K562 (cell line): ENCODE data around the gene ATAD2B. TPM values are rescaled to one million over a fixed set of nuclear protein-coding genes. Genes with fewer than 3 reads are reported as not detected.

Experiments
- ILK ChIP-seq: fragments of 450-650 bp; IDR thresholded peaks from 2 replicates; pipeline ENCODE4 v1.6.1; 2016; ENCODE audit warnings: missing genetic modification characterization, low read depth, mild to moderate bottlenecking, missing compliant biosample characterization, moderate library complexity, borderline replicate concordance
- KDM4B ChIP-seq, 2 experiments: fragments of 450-650 bp in 1 of 2; sonication (generic) in 1 of 2; IDR thresholded peaks; 2 replicates each; pipeline ENCODE4 v1.6.1; 2016 to 2017; ENCODE audit warnings: borderline replicate concordance in 2 of 2, antibody characterized with exemption in 1 of 2, low read depth in 1 of 2, mild to moderate bottlenecking in 1 of 2
- NFIX ChIP-seq: fragments of 250-450 bp; sonication (Bioruptor Pico); IDR thresholded peaks from 2 replicates; pipeline ENCODE4 v1.4.0; 2020; ENCODE audit warnings: low read depth, mild to moderate bottlenecking, moderate library complexity
- NONO ChIP-seq, 2 experiments: fragments of 200-400 bp in 1 of 2; fragments of 450-650 bp in 1 of 2; formaldehyde crosslinking in 1 of 2; IDR thresholded peaks; 2 replicates each; pipeline ENCODE4 v1.6.1; 2017; ENCODE audit warnings: low read depth in 2 of 2, mild to moderate bottlenecking in 2 of 2, moderate library complexity in 2 of 2, low read length in 1 of 2
- SMC3 ChIP-seq: conservative IDR thresholded peaks from 2 replicates; pipeline ENCODE4 v1.6.1; 2011; ENCODE audit warnings: low read depth, low read length, improper control_type of control experiment; ENCODE audit not compliant: insufficient read depth
- SP1 ChIP-seq: sonication (generic); formaldehyde crosslinking; IDR thresholded peaks from 2 replicates; pipeline ENCODE4 v1.8.1; 2022; ENCODE audit warnings: mild to moderate bottlenecking, missing genetic modification reagents
- ZC3H8 ChIP-seq: fragments of 450-650 bp; IDR thresholded peaks from 2 replicates; pipeline ENCODE4 v1.6.1; 2017
- polyA plus RNA-seq, 8 experiments: library from polyadenylated mRNA; depleted of rRNA in 4 of 8; stranded (reverse) in 5 of 8; unstranded in 3 of 8; fragments of >200 nt; fragmentation: Nextera tagmentation in 2 of 8; fragmentation: Illumina TruSeq in 1 of 8; extraction: Ambion mirVana in 2 of 8; extraction: Trizol in 1 of 8; gene quantifications; 2 replicates each; pipeline versions ENCODE4 v1.2.1 to v1.2.3, GENCODE V29; 2011 to 2014; ENCODE audit warnings: inconsistent platforms in 1 of 8, missing spikeins in 1 of 8
- total RNA-seq, 7 experiments: library from RNA; depleted of rRNA in 6 of 7; stranded (reverse); fragments of >200 nt in 6 of 7; fragmentation: Illumina TruSeq in 2 of 7; extraction: Trizol in 2 of 7; gene quantifications; 2 replicates each; pipeline versions ENCODE4 v1.2.1 to v1.2.3, GENCODE V29; 2011 to 2021; ENCODE audit warnings: low replicate concordance in 1 of 7
- TF ChIP-seq, protein P1 (sequence below): sonication (generic); formaldehyde crosslinking; IDR thresholded peaks from 2 replicates; pipeline ENCODE4 v1.8.1; 2023; ENCODE audit warnings: missing genetic modification reagents, mild to moderate bottlenecking, borderline replicate concordance
- TF ChIP-seq, protein P2 (sequence below): fragments of 450-650 bp; IDR thresholded peaks from 2 replicates; pipeline ENCODE4 v1.6.1; 2016; ENCODE audit warnings: mild to moderate bottlenecking, moderate library complexity

The ATAD2B gene
- total and polyA plus RNA-seq, 9 of the 15 experiments (the other 6 are each of a cell fraction or from before 2014, with no cell fraction given), result 3.2 to 21.6 (median 11.4) TPM

GRCh38 chr2:23926750-23927571, at the start of gene ATAD2B (continued):
- TF ChIP-seq, protein P1, sequence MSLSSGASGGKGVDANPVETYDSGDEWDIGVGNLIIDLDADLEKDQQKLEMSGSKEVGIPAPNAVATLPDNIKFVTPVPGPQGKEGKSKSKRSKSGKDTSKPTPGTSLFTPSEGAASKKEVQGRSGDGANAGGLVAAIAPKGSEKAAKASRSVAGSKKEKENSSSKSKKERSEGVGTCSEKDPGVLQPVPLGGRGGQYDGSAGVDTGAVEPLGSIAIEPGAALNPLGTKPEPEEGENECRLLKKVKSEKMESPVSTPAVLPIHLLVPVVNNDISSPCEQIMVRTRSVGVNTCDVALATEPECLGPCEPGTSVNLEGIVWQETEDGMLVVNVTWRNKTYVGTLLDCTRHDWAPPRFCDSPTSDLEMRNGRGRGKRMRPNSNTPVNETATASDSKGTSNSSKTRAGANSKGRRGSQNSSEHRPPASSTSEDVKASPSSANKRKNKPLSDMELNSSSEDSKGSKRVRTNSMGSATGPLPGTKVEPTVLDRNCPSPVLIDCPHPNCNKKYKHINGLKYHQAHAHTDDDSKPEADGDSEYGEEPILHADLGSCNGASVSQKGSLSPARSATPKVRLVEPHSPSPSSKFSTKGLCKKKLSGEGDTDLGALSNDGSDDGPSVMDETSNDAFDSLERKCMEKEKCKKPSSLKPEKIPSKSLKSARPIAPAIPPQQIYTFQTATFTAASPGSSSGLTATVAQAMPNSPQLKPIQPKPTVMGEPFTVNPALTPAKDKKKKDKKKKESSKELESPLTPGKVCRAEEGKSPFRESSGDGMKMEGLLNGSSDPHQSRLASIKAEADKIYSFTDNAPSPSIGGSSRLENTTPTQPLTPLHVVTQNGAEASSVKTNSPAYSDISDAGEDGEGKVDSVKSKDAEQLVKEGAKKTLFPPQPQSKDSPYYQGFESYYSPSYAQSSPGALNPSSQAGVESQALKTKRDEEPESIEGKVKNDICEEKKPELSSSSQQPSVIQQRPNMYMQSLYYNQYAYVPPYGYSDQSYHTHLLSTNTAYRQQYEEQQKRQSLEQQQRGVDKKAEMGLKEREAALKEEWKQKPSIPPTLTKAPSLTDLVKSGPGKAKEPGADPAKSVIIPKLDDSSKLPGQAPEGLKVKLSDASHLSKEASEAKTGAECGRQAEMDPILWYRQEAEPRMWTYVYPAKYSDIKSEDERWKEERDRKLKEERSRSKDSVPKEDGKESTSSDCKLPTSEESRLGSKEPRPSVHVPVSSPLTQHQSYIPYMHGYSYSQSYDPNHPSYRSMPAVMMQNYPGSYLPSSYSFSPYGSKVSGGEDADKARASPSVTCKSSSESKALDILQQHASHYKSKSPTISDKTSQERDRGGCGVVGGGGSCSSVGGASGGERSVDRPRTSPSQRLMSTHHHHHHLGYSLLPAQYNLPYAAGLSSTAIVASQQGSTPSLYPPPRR (CRISPR knock-in tag), result no peak
- TF ChIP-seq NFIX (CRISPR knock-in tag) (no peak), NONO (IDR thresholded peaks at IDR 0.05; ENCODE audit: low read depth in 2 of 2, low read length in 1 of 2) (peak; percentile 68 to 83; a peak in 3 of 4 replicates), SMC3 (peak; percentile 76), SP1 (CRISPR knock-in tag) (peak; percentile 92), ILK (tag) (no peak), KDM4B (IDR thresholded peaks at IDR 0.05; ENCODE audit: borderline replicate concordance in 2 of 2, low read depth in 1 of 2) (no peak; a peak in 1 of 4 replicates), ZC3H8 (no peak)
- TF ChIP-seq, protein P2, sequence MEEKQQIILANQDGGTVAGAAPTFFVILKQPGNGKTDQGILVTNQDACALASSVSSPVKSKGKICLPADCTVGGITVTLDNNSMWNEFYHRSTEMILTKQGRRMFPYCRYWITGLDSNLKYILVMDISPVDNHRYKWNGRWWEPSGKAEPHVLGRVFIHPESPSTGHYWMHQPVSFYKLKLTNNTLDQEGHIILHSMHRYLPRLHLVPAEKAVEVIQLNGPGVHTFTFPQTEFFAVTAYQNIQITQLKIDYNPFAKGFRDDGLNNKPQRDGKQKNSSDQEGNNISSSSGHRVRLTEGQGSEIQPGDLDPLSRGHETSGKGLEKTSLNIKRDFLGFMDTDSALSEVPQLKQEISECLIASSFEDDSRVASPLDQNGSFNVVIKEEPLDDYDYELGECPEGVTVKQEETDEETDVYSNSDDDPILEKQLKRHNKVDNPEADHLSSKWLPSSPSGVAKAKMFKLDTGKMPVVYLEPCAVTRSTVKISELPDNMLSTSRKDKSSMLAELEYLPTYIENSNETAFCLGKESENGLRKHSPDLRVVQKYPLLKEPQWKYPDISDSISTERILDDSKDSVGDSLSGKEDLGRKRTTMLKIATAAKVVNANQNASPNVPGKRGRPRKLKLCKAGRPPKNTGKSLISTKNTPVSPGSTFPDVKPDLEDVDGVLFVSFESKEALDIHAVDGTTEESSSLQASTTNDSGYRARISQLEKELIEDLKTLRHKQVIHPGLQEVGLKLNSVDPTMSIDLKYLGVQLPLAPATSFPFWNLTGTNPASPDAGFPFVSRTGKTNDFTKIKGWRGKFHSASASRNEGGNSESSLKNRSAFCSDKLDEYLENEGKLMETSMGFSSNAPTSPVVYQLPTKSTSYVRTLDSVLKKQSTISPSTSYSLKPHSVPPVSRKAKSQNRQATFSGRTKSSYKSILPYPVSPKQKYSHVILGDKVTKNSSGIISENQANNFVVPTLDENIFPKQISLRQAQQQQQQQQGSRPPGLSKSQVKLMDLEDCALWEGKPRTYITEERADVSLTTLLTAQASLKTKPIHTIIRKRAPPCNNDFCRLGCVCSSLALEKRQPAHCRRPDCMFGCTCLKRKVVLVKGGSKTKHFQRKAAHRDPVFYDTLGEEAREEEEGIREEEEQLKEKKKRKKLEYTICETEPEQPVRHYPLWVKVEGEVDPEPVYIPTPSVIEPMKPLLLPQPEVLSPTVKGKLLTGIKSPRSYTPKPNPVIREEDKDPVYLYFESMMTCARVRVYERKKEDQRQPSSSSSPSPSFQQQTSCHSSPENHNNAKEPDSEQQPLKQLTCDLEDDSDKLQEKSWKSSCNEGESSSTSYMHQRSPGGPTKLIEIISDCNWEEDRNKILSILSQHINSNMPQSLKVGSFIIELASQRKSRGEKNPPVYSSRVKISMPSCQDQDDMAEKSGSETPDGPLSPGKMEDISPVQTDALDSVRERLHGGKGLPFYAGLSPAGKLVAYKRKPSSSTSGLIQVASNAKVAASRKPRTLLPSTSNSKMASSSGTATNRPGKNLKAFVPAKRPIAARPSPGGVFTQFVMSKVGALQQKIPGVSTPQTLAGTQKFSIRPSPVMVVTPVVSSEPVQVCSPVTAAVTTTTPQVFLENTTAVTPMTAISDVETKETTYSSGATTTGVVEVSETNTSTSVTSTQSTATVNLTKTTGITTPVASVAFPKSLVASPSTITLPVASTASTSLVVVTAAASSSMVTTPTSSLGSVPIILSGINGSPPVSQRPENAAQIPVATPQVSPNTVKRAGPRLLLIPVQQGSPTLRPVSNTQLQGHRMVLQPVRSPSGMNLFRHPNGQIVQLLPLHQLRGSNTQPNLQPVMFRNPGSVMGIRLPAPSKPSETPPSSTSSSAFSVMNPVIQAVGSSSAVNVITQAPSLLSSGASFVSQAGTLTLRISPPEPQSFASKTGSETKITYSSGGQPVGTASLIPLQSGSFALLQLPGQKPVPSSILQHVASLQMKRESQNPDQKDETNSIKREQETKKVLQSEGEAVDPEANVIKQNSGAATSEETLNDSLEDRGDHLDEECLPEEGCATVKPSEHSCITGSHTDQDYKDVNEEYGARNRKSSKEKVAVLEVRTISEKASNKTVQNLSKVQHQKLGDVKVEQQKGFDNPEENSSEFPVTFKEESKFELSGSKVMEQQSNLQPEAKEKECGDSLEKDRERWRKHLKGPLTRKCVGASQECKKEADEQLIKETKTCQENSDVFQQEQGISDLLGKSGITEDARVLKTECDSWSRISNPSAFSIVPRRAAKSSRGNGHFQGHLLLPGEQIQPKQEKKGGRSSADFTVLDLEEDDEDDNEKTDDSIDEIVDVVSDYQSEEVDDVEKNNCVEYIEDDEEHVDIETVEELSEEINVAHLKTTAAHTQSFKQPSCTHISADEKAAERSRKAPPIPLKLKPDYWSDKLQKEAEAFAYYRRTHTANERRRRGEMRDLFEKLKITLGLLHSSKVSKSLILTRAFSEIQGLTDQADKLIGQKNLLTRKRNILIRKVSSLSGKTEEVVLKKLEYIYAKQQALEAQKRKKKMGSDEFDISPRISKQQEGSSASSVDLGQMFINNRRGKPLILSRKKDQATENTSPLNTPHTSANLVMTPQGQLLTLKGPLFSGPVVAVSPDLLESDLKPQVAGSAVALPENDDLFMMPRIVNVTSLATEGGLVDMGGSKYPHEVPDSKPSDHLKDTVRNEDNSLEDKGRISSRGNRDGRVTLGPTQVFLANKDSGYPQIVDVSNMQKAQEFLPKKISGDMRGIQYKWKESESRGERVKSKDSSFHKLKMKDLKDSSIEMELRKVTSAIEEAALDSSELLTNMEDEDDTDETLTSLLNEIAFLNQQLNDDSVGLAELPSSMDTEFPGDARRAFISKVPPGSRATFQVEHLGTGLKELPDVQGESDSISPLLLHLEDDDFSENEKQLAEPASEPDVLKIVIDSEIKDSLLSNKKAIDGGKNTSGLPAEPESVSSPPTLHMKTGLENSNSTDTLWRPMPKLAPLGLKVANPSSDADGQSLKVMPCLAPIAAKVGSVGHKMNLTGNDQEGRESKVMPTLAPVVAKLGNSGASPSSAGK, result peak; percentile 30; the same call in 1 of the 2 replicates
